K562 treated with DMSO at 1 percent for 48 hours (cell line): Measurements from ENCODE around the gene KIF27. TPM values are rescaled to one million over a fixed set of nuclear protein-coding genes. Genes with fewer than 3 reads are reported as not detected.

Experiments
- total RNA-seq: library from RNA; unstranded; fragments of 300-600 nt; gene quantifications from 2 replicates; pipeline ENCODE4 v1.2.3, GENCODE V29; 2022; ENCODE audit warnings: low replicate concordance; ENCODE audit errors: extremely low read depth

Gene KIF27, protein sequence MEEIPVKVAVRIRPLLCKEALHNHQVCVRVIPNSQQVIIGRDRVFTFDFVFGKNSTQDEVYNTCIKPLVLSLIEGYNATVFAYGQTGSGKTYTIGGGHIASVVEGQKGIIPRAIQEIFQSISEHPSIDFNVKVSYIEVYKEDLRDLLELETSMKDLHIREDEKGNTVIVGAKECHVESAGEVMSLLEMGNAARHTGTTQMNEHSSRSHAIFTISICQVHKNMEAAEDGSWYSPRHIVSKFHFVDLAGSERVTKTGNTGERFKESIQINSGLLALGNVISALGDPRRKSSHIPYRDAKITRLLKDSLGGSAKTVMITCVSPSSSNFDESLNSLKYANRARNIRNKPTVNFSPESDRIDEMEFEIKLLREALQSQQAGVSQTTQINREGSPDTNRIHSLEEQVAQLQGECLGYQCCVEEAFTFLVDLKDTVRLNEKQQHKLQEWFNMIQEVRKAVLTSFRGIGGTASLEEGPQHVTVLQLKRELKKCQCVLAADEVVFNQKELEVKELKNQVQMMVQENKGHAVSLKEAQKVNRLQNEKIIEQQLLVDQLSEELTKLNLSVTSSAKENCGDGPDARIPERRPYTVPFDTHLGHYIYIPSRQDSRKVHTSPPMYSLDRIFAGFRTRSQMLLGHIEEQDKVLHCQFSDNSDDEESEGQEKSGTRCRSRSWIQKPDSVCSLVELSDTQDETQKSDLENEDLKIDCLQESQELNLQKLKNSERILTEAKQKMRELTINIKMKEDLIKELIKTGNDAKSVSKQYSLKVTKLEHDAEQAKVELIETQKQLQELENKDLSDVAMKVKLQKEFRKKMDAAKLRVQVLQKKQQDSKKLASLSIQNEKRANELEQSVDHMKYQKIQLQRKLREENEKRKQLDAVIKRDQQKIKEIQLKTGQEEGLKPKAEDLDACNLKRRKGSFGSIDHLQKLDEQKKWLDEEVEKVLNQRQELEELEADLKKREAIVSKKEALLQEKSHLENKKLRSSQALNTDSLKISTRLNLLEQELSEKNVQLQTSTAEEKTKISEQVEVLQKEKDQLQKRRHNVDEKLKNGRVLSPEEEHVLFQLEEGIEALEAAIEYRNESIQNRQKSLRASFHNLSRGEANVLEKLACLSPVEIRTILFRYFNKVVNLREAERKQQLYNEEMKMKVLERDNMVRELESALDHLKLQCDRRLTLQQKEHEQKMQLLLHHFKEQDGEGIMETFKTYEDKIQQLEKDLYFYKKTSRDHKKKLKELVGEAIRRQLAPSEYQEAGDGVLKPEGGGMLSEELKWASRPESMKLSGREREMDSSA (N-terminal part only)
- total RNA-seq, result not detected in 2 replicates

DNA sequence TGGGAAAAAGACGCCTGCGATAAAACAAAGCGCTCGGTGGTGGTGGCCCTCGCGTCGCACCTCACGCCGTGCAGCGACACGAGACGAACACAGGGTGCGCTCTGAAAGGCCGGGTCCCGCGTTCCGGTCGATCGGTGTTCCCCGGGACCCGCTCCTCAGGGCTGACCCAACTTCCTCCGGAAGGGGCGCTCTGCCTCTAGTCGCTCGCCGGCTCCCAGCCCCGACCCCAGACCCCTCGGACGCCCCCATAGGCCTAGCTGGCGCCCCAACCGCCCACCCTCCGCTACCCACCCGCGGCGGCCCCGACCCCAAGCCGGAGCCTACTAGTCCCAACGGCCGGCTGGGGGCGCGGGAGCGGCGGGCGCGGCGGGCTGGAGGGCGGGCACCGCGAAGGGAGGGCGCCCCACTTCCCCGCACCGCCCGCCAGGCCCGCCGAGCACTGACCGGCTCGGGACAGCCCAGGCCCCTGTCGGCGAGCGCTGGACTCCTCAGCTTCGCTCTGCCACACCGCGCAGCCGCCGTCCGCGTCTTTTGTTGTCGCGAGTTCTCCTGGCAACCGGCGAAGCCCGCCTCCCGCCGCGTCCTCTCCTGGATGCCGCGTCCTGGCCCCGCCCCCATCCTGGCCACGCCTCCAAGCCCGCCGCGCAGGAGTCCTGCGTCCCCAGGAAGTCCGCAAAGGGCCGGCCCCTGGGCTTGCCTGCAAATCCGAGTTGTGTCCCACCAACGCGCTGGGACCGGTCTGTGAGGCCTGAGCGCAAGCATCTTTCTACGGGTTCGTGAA lies at the start of gene KIF27:
TSS of gene KIF27 (minus strand) at position 506 of the 781 bp plus-strand sequence. CDS start 5,841 bp downstream, outside the sequence.

DNA sequence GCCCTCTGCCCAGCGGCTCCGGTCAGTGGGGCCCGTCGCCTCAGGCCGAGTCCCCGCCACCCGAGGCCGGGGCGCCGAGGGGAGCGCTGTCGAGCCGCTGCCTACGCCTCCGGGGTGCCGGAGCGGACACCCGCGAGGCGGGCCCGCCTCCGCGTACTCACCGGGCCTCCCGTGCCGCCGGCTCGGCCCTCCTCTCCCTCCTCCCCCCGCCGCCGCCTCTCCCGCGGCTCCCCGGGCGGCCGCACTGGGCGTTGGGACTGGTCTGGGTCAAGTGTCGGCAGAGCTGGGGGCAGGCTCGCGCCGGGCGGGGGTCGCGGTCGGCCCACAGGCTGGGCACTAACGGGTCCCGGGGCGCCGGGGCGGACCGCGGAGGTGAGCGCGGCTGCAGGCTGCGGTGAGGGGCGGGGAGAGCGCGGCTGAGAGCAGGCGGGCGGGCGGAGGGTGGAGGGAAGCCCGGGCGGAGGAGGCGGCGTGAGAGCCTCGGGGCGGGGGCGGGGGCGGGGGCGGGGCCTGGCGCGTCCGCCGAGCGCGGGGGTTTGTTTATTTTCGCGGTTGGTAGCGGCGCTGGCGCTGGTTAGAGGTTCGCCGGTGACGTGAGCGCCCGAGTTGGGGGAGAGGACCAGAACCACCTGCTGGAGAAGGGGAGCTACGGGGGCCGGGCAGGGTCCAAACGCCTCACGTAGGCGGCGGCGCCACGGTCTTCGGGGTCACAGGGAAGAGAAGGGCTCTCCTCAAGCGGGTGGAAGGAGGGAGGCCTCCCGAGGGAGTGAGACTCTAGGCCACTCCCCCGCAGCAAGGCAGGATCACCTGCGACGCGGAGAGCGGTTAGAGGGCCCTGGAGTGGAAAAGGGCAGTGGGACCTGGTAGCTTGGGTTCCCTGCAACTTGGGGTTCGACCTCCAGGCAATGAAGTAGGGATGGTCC lies 103.6 kb downstream of the KIF27 start, which contains the start of gene GKAP1:
TSS of gene GKAP1 (minus strand) at position 414 of the 923 bp plus-strand sequence. CDS start 11,252 bp downstream, outside the sequence.

Other genes with a start within 250 kb of the KIF27 start
- not detected in 2 replicates for gene UBQLN1, start 213.5 kb downstream of the KIF27 start, total RNA-seq
- not detected in 2 replicates for gene GKAP1, start 103.7 kb downstream of the KIF27 start, total RNA-seq
- 327 TPM in 1 of 2 replicates, not detected in the other for gene HNRNPK, start 58.8 kb upstream of the KIF27 start, total RNA-seq
- not detected in 2 replicates for gene RMI1, start 59.4 kb upstream of the KIF27 start, total RNA-seq